ENCODE data around the gene PPP1R12C. TPM values are rescaled to one million over a fixed set of nuclear protein-coding genes. Genes with fewer than 3 reads are reported as not detected.

Gene PPP1R12C
- total and polyA plus RNA-seq, 2 experiments from 2014 or later = 69.7 to 74.5 TPM

DNA sequence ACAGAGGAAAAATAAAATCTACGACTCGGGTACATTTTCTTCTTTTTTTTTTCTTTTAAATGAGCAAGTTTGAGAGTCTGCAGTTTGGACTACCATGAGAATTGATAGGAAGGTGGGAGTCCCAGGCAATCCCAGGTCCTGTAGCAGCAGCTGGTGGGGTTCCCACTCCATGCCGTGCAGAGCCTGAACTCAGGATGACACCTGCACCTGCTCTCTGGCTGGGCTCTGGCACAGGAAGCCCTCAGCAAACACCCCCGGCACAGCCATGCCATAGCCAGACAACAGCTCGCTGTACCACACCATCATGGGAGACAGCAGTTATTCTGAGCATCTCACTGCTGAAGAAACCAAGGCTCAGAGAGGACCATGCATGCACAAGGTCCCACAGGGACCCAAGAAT, 73.2 kb downstream of the PPP1R12C start:
- TF ChIP-seq EZH2phosphoT487 (IDR thresholded peaks at IDR 0.05; ENCODE audit: low read depth, severe bottlenecking, unreplicated experiment) (no peak), EZH2 (IDR thresholded peaks at IDR 0.05; ENCODE audit: borderline replicate concordance) (no peak)
- TF ChIP-seq, protein P1, sequence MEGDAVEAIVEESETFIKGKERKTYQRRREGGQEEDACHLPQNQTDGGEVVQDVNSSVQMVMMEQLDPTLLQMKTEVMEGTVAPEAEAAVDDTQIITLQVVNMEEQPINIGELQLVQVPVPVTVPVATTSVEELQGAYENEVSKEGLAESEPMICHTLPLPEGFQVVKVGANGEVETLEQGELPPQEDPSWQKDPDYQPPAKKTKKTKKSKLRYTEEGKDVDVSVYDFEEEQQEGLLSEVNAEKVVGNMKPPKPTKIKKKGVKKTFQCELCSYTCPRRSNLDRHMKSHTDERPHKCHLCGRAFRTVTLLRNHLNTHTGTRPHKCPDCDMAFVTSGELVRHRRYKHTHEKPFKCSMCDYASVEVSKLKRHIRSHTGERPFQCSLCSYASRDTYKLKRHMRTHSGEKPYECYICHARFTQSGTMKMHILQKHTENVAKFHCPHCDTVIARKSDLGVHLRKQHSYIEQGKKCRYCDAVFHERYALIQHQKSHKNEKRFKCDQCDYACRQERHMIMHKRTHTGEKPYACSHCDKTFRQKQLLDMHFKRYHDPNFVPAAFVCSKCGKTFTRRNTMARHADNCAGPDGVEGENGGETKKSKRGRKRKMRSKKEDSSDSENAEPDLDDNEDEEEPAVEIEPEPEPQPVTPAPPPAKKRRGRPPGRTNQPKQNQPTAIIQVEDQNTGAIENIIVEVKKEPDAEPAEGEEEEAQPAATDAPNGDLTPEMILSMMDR (IDR thresholded peaks at IDR 0.05; ENCODE audit: poor library complexity) = no peak
- no peaks in the 10 kb centered on the region for H4K20me1 ChIP-seq (ENCODE audit: insufficient read depth, poor library complexity, severe bottlenecking)
- 95% methylated on average over 5 of the region's 5 CpGs for WGBS (ENCODE audit: low lambda C conversion rate, missing lambda C conversion rate)
- no peaks in the 10 kb centered on the region for H3K9me3 ChIP-seq (ENCODE audit: low read depth)
- H3K79me2 ChIP-seq = no peaks in the 10 kb centered on the region
- no peak overlapping the region for H3K27ac ChIP-seq
- no peaks in the 10 kb centered on the region for H3K27me3 ChIP-seq
- no peak overlapping the region for H2AFZ ChIP-seq
- no peak overlapping the region for H3K4me2 ChIP-seq
- no peak overlapping the region for H3K4me3 ChIP-seq
- no peaks in the 10 kb centered on the region for H3K36me3 ChIP-seq (replicated peaks; ENCODE audit: insufficient read depth, low read depth)
- H3K4me1 ChIP-seq (ENCODE audit: insufficient read depth) = no peaks in the 10 kb centered on the region
- H3K9me2 ChIP-seq (replicated peaks; ENCODE audit: insufficient read depth) = no peaks in the 10 kb centered on the region
- no peak for DNase-seq (ENCODE audit: low spot score)

DNA sequence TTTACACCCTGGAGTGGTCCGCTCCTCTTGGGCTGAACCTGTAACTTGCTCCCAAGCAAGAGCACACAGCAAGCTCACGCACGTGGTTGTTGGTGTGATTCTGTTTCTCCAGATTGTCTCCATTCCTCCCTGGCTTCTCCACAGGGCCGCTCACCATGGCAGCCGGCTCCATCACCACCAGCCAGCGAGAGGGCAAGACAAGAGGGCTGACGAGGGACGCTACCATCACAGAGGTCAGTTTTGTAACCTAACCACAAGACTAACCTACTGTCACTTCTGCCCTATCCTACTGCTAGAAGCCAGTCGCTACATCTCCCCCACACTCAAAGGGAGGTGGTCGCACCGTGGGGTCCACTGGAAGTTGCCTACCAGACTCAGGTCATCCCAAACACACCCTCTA, 74.7 kb downstream of the PPP1R12C start:
- Histone ChIP-seq H3K4me3 (no peak overlapping the region), H3K4me2 (no peak overlapping the region), H2AFZ (no peak overlapping the region), H3K9me3 (ENCODE audit: low read depth) (no peaks in the 10 kb centered on the region), H3K27me3 (no peaks in the 10 kb centered on the region), H4K20me1 (ENCODE audit: insufficient read depth, poor library complexity, severe bottlenecking) (no peaks in the 10 kb centered on the region), H3K4me1 (ENCODE audit: insufficient read depth) (no peaks in the 10 kb centered on the region), H3K27ac (no peak overlapping the region), H3K36me3 (replicated peaks; ENCODE audit: insufficient read depth, low read depth) (no peaks in the 10 kb centered on the region), H3K79me2 (no peaks in the 10 kb centered on the region), H3K9me2 (replicated peaks; ENCODE audit: insufficient read depth) (no peaks in the 10 kb centered on the region)
- no peak for DNase-seq (ENCODE audit: low spot score)
- TF ChIP-seq EZH2phosphoT487 (IDR thresholded peaks at IDR 0.05; ENCODE audit: low read depth, severe bottlenecking, unreplicated experiment) = no peak
- no peak for TF ChIP-seq EZH2 (IDR thresholded peaks at IDR 0.05; ENCODE audit: borderline replicate concordance)
- TF ChIP-seq, protein P1 (IDR thresholded peaks at IDR 0.05; ENCODE audit: poor library complexity) = no peak
- 81% methylated on average over 11 of the region's 11 CpGs for WGBS (ENCODE audit: low lambda C conversion rate, missing lambda C conversion rate)

DNA sequence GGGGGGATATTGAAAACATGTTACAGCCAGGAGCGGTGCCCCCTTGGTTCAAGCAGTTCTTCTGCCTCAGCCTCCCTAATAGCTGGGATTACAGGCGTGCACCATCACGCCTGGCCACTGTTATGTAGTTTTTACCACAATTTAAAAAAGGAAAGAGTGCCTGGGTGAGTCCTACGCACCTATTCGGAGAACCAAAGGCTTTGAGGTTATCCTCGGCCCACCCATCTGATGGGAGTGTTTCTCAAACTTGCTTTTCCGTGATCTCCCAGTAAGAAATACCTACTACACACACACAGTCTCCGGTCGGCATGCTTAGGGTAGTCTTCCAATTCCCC, 75.1 kb downstream of the PPP1R12C start:
- WGBS (ENCODE audit: low lambda C conversion rate, missing lambda C conversion rate) = 95% methylated on average over 9 of the region's 9 CpGs

More for the DNA sequence above, 75.1 kb downstream of the PPP1R12C start:
- Histone ChIP-seq H3K27ac (no peak overlapping the region), H4K20me1 (ENCODE audit: insufficient read depth, poor library complexity, severe bottlenecking) (no peaks in the 10 kb centered on the region), H3K9me2 (replicated peaks; ENCODE audit: insufficient read depth) (no peaks in the 10 kb centered on the region), H3K4me3 (no peak overlapping the region), H3K36me3 (replicated peaks; ENCODE audit: insufficient read depth, low read depth) (no peaks in the 10 kb centered on the region), H2AFZ (no peak overlapping the region), H3K27me3 (no peaks in the 10 kb centered on the region), H3K9me3 (ENCODE audit: low read depth) (no peaks in the 10 kb centered on the region), H3K4me2 (no peak overlapping the region), H3K79me2 (no peaks in the 10 kb centered on the region), H3K4me1 (ENCODE audit: insufficient read depth) (no peaks in the 10 kb centered on the region)
- TF ChIP-seq, protein P1 (IDR thresholded peaks at IDR 0.05; ENCODE audit: poor library complexity) = no peak
- no peak for TF ChIP-seq EZH2phosphoT487 (IDR thresholded peaks at IDR 0.05; ENCODE audit: low read depth, severe bottlenecking, unreplicated experiment)
- TF ChIP-seq EZH2 (IDR thresholded peaks at IDR 0.05; ENCODE audit: borderline replicate concordance) = no peak
- no peak for DNase-seq (ENCODE audit: low spot score)

Data from hepatocyte (in vitro differentiated cells).